HG03103 (cell line): ENCODE data around the gene SRP14.
"Not testable (repeated sequence)": the region's sequence is repeated elsewhere in the genome, so short reads cannot be mapped to it uniquely, and the experiment has no call there.

Experiments used
- ATAC-seq: cut with Tn5 transposase; IDR thresholded peaks from one replicate; pipeline ENCODE4 v1.9.1; 2021; ENCODE audit warnings: low read depth; ENCODE audit not compliant: unreplicated experiment

Gene SRP14

DNA sequence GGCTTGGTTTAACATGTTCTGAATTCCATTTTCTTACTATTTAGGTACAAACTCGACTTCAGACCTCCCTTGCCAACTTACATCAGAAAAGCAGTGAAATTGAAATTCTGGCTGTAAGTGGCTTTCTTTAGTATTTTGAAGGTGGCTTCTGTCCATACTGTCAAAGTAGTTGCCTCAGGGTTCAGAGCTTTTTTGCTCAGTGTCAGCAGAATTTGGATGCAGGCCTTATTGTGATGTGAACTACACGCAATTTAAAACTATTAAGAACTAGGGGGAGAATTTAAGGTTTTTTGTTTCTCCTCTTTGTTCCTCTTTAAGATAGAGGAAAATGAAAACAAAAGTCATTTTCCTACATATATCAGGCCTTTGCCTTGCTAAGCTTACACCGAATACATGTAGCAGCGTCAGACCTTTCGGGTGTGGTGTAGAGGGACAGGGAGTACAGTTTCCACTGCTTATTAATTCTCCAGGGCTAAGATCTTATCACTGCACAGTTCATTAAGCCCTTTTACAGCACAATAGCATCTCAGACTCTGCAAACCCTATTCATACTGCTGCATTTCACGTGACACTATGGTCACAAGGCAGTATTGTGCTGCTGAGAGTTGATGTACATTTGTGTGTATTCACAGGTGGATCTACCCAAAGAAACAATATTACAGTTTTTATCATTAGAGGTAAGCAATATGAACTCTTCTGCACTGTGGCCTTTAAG, 6.7 kb downstream of the SRP14 start:
- no peak for ATAC-seq

DNA sequence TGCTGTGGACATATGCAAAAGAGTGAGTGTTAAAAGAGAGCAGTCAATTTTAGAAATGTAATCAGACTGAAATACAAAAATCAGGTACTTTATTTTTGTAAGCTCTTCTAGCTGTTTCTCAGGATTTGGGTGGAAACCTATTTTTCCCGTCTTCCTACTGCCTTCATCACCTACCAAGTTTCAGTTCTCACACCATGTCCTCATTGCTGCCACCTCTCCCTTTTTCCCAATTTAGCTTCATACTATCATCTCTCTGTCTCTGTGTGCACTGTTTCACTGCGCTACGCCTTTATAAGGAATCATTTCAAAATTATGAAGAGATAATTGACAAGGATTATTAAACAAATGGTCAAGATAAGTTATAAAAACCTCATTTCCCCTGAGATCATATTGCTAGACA, 7.7 kb downstream of the SRP14 start:
- ATAC-seq: no peak

DNA sequence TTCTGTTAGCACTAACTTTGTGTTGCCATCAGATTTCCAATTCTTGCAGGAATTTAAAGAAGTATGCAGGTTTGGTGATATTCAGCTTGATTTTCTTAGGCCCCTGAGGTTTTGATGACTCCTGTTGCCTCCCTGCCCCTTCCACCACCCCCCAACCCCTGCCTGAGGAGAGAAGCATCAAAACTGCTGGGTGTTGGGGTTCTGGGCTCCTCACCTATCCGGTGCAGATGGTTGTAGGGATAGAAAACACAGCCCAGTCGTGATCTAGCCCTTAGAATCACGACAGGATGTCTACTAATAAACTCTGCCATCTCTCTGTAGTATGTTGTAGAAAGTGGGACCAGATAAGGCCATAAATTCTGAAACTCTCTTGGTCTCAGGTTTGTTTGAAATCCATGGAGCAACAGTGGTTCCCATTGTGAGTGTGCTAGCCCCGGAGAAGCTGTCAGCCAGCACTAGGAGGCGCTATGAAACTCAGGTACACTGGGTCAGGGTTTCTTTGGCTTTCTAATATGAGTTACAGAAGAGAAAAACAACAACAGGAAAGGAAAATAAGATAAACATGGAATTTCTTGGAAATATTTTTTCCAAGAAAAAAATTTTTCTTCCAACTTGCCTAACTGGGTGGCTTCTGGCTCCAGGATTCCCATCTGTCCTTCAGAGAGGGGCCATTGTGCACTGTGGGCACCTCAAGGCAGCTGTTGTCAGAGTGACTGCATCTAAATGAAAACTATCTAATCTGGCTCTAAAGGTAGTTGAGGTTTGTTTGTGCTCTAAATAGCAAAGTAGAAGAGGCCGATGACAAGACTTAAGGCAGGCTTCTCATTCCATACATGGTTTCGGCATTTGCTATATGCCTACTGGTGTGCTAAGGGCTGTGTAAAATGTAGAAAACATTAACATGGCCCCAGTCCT, 8.7 kb downstream of the SRP14 start:
- no peak for ATAC-seq

DNA sequence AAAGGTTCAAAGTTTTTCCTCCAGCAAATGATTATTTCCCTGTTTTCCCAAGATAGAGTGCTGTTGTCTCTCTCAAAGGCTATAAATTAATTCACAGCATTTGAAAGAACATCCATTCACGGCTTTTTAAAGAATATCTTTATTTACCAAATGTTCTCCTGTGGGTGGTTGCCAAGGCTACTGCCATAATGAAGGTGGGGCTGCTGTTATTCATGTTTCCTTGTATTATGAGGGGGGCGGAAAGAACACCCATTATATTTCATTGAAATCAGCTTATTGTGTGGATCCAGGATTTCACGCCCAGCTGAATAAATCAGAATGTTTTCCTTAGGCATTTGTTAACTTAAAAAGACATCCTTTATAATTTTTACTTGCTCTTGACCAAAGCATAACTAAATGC, 10.1 kb downstream of the SRP14 start:
- no peak for ATAC-seq

DNA sequence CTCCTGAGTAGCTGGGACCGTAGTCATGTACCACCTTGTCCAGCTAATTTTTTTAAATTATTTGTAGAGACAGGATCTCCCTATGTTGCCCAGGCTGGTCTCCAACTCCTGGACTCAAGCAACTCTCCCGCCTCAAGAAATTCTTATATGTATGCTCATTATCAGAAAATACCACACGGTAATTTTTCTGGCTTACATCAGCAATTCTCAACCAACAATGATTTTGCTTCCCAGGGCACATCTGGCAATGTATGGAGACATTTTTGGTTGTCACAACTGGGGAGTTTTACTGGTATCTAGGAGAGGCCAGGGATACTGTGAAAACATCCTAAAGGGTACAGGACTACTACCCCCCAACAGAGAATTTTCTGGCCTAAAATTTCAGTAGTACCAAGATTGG, 10.8 kb downstream of the SRP14 start:
- ATAC-seq: no peak

DNA sequence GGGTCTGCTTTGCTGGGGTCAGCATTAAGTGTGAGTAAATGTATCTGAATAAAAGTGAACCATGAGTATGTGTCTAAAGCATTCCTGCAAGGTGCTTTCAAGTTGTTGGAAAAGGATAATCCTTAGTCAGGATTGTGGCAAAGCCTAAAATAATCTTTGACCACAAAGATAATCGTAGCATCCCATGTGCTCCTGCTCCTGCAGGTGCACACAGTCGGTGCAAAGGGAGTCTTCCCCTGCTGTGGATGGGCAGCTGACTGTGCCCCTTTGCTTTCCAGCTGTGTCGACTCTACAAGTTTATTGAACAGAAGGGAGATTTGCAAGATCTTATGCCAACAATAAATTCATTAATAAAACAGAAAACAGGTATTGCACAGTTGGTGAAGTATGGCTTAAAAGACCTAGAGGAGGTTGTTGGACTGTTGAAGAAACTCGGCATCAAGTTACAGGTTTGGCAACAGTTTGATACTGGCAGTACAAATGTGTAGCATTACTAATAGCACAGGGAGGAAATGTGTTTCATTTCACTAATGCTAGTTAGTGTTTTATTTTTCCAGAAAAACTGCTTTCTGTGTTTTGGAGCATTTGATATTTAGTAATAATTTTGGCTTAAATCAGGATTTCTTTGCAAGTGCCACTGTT, 22.6 kb downstream of the SRP14 start:
- no peak for ATAC-seq

DNA sequence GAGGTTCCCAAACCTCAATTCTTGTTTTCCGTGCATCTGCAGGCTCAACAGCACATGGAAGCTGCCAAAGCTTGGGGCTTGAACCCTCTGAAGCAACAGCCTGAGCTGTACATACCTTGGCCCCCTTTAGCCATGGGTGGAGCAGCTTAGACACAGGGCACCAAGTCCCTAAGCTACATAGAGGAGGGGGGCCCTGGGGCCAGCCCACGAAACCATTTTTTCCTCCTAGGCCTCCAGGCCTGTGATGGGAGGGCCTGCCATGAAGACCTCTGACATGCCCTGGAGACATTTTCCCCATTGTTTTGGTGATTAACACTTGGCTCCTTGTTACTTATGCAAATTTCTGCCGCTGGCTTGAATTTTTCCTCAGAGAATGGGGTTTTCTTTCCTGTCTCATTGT, 24.6 kb downstream of the SRP14 start:
- ATAC-seq: no peak

DNA sequence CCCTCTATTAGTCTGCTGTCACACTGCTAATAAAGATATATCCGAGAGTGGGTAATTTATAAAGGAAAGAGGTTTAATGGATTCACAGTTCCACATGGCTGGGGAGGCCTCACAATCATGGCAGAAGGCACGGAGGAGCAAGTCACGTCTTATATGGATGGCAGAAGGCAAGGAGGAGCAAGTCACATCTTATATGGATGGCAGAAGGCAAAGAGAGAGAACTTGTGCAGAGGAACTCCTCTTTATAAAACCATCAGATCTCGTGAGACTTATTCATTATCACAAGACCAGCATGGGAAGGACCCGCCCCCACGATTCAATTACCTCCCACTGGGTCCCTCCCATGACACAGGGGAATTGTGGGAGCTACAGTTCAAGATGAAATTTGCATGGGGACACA, 25.6 kb downstream of the SRP14 start:
- ATAC-seq: not testable (repeated sequence)

DNA sequence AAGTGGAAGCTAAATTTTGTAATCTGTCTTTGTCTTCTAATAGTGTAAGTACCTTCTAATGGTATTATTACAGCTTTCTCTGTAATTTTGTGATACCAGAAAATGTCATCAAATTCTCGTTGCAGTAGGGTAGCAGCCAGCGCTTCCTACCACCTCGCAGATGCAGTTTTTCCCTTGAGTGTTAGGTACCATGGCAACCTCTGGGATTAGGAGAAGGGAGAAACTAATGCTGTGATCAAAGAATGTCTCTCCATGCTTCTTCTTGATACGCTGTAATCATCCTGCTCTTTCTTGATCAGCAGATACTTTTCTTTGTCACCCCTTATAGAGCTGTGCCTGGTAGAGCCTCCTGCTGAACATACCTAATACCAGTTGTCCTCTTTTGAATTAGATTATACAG, 27.7 kb downstream of the SRP14 start:
- no peak for ATAC-seq

DNA sequence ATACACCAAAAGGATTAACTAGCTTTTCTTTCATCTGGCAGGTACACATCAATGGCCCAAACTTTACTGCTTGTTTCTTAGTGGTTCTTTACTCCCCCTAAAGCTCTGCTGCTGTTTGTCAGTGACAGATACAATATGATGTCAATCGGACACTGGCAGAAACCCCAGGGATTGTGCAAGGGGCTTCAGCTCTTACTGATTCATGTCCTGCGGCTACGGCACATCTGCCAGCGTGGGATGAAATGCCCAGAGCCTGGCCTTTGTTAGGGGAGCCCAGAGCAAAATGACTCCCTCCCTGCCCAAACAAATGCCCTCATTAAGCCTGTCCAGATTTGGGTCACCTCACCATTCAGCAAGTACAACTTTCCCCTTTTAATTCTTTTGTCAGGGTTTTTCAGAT, 28.3 kb downstream of the SRP14 start:
- ATAC-seq: no peak

DNA sequence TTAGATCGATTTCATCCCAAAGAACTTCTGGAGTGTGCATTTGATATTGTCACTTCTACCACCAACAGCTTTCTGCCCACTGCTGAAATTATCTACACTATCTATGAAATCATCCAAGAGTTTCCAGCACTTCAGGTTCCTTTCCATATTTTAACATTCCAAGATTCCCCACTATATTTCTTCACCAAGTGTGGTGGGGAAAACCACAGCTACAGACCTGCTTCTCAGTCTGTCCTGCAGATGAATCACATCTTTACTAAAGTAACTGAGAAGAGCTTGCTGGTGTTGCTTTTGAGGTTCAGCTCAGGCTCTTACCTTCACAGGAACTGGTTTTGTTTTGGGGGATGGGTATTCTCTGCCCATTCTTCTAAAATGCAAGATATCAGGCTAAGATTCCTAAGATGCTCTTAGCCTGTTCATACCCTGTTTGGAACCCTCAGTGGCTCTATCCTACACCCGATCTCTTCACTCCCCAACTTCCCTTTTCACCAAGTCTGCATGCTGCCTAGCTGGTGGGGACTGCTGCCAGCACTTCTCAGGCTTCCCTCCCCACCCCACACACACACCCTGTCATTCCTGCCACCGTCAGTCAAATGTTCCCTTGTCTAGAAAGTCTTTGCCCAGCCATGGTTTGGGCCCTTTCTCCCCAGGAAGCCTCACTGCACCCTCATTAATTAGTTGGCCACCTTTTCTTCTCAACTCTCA, 30.8 kb downstream of the SRP14 start:
- no peak for ATAC-seq

DNA sequence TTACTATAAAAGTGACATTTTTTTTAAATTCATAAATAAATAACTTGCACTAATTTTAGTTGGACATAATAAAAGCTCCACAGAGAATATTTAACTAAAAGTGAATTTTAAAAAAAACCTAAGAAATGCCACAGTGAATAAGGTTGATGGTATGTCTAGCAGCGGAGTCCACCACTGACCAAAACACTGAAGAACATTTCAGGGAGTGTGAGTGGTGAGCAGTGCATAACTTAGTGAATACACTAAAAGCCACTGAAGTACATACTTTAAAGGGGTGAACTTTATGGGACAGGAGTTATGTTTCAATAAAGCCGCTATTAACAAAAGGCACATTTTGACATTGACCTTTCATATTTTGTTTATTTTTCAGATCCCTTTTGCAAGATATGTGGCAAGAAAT, 32.3 kb downstream of the SRP14 start:
- no peak for ATAC-seq

DNA sequence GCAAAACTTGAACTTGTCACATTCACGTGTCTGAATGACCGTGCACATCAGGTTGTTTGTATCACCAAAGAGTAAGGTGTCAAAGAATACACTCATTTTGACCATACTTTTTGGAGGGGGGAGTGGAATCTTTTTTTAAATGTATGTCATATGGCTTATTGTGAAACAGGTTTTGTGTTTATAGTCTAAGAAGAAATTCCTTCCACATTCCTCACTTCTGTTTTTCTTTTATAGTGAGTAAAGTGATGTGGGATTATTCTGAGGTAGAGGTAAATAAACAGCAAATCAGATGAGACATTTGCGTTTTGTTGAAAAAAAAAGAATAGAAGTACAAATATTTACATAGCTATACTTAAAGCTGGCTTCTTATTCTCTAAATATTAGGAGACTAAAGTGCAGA, 33.0 kb downstream of the SRP14 start:
- no peak for ATAC-seq

DNA sequence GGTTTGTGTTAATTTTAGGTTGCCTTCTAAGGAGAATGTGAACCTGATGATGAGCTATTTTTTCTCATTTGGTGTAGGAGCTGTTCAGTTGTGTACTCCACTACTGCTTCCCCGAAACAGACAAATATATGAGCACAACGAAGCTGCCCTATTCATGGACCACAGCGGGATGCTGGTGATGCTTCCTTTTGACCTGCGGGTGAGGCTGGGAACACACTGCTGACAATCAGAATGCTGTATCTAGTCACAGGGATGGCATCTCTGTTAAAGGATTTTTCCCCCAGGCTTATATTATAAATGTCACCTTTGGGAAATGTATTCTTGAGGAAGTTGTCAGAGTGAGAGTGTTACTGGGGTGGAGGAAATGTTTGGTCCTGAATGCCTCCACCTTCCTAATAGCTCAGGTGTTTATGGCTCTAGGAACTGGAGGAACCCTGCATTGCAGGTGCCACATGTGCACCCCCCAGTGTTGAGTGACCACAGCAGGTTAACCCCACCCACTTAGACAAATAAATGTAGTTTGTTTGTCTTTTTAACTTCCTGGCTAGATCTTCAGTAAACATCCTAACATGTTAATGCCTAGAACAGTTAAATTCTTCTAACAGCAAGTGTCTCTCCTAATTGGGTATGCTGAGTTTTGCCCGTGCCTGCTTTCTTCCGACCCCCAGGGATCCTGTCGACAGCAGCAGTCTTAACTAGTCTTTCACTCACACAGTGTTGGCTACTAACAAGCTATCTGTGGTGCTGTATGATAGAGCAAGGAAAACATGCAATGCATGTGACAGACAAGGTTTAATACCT, 35.7 kb downstream of the SRP14 start:
- ATAC-seq: no peak

DNA sequence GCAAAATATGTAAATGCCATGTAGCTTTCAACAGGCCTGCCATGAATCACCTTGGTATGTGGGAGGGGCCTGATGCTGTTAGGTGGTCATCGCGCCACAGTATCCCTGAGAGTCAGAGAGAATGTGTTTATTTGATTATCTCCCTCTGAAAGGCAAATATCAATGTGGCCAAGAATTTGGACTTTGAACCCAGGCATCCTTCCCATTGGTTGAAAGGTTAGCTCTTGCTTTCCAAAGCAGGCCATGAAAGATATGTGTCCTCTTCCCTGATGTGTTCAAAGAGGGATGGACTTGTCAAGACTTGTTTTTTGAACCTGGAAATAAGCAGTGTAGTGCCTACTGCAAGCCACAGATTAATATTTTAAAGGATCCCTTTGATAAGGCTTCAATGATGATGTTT, 36.7 kb downstream of the SRP14 start:
- no peak for ATAC-seq

DNA sequence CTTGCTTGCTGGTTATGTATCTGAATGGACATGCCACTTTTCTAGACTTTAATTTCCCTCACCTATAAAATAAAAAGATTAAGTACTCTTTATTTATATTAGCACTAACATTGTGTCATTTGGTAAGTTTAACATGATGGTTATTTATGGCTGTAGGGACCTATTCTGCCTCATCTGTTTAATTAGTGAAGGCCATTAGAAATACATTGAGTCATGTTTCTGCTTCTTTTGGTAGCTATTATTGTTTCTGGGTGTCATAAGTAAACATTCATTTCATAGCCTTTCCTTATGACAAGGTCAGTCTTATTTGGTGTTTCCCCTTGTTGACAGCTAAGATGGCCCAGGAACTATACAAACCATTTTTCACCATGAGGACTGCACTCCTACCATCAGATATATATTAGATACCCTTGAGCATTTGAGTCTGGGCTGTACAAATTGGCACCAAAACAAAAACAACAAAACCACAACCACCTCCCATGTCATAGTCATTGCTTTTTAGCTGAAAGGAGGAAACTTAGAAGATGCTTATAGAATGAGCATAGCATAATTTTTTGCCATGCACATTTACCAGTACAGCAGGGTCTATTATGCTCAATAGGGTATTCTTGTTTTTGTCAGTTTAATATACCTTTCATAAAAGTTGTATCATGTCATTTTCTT, 39.3 kb downstream of the SRP14 start:
- ATAC-seq: no peak

DNA sequence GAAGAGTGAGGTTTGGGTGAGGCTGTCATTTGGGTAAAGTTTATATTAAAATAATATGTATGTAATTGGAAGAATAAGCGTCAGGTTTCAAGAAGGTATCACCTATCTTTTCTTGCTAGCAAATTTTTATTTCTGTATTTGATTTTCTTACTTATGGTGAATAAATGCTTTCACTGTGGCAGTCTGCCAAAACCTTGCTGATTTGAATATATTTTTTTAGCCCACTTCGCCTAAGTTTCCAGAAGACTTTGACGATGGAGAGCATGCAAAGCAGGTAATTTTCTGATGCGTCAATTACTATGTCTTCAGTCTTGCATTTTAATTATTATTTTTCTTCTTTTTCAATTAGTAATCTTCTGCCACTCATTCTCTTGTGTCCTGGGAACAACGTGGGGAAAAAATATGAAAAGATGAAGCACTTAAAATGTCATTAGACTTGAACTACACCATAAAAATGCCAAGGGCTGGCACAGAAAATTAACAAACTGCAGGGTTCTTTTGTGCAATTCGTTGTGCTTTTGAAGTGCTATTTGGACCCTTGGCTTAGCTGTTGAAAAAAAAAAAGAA, 40.4 kb downstream of the SRP14 start:
- no peak for ATAC-seq

DNA sequence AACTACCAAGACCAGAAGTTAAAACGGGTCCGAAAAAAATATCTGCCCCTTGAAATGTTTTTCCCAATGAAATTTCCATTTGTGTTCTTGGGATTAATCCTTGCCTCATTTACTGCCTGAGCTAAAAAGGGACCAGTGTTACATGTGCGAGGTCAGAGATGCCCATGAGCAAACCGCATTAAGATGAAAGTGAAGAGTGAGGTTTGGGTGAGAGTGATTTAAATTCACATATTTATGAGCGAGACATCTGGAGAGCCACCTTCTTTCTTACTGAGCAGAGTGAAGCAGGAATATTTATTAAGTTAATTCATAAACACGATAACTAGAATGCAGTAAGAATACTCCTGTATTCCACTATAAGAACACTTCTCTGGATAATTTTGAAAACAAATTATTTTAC, 41.3 kb downstream of the SRP14 start:
- no peak for ATAC-seq

DNA sequence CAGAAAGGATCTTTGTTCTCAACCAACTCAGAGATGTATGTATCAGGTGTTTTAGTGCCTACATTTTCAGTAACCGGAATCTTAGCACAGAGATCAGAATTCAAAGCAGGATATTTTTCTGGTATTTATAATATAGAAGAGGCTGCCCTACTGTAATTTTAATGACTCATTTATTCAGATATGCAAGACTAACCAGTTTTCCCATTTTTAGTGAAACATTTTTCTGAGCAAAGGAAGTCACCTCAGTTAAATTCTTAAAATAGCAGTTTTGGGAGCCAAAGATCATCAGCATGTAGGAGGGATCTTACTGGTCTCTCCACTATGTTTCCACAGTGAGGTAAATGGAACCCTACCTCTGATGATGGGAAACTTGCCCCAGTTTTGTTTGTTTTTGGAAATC, 42.0 kb downstream of the SRP14 start:
- no peak for ATAC-seq
